GM19043 (cell line): ENCODE data around the gene STAM2.
"Not testable (repeated sequence)": the region's sequence is repeated elsewhere in the genome, so short reads cannot be mapped to it uniquely, and the experiment has no call there.

Experiments used
- ATAC-seq: cut with Tn5 transposase; IDR thresholded peaks from one replicate; pipeline ENCODE4 v1.9.1; 2021; ENCODE audit warnings: low read depth; ENCODE audit not compliant: unreplicated experiment

The STAM2 gene

GRCh38 chr2:152173831-152174230 is 1.7 kb downstream of the STAM2 start:
- ATAC-seq = no peak

GRCh38 chr2:152172201-152172785 is 3.3 kb downstream of the STAM2 start:
- not testable (repeated sequence) for ATAC-seq

- no peak for ATAC-seq
Observed at GRCh38 chr2:152171718-152172117, 3.8 kb downstream of the STAM2 start.

- ATAC-seq = not testable (repeated sequence)
Observed at GRCh38 chr2:152169158-152169557, 6.4 kb downstream of the STAM2 start.

GRCh38 chr2:152167470-152167869 is 8.1 kb downstream of the STAM2 start:
- ATAC-seq = not testable (repeated sequence)

- ATAC-seq = peak; percentile 48
Observed at GRCh38 chr2:152167065-152167464, 8.5 kb downstream of the STAM2 start.

- peak; percentile 74 for ATAC-seq
Observed at GRCh38 chr2:152166633-152167032, 8.9 kb downstream of the STAM2 start.

GRCh38 chr2:152165780-152166179 is 9.8 kb downstream of the STAM2 start:
- ATAC-seq = no peak

- no peak for ATAC-seq
Observed at GRCh38 chr2:152165306-152165705, 10.3 kb downstream of the STAM2 start.

GRCh38 chr2:152163669-152164068 is 11.9 kb downstream of the STAM2 start:
- ATAC-seq = not testable (repeated sequence)

- no peak for ATAC-seq
Observed at GRCh38 chr2:152162141-152162540, 13.4 kb downstream of the STAM2 start.

GRCh38 chr2:152161598-152161997 is 14.0 kb downstream of the STAM2 start:
- ATAC-seq = no peak

- ATAC-seq = not testable (repeated sequence)
Observed at GRCh38 chr2:152160378-152160777, 15.2 kb downstream of the STAM2 start.

- ATAC-seq = no peak
Observed at GRCh38 chr2:152157253-152157652, 18.3 kb downstream of the STAM2 start.

- ATAC-seq = no peak
Observed at GRCh38 chr2:152155209-152155608, 20.4 kb downstream of the STAM2 start.

GRCh38 chr2:152154462-152154861 is 21.1 kb downstream of the STAM2 start:
- ATAC-seq = no peak

- peak; percentile 78 for ATAC-seq
Observed at GRCh38 chr2:152134488-152135280, 40.9 kb downstream of the STAM2 start.

- no peak for ATAC-seq
Observed at GRCh38 chr2:152132306-152132705, 43.3 kb downstream of the STAM2 start.

- ATAC-seq = no peak
Observed at GRCh38 chr2:152127628-152128027, 47.9 kb downstream of the STAM2 start.

GRCh38 chr2:152126664-152127063 is 48.9 kb downstream of the STAM2 start:
- ATAC-seq = no peak

- ATAC-seq = no peak
Observed at GRCh38 chr2:152122161-152122560, 53.4 kb downstream of the STAM2 start.

GRCh38 chr2:152120430-152120829 is 55.1 kb downstream of the STAM2 start:
- no peak for ATAC-seq
